Measurements from ENCODE around the gene PLA2G2A.

GRCh38 chr1:19987719-19988118 lies 8.3 kb upstream of the PLA2G2A start:
- TF ChIP-seq CTCF (IDR thresholded peaks at IDR 0.05), result no peak
- TF ChIP-seq POLR2A (IDR thresholded peaks at IDR 0.05), result no peak
